ENCODE results near the gene MON2.
"Not testable (repeated sequence)": the region's sequence is repeated elsewhere in the genome, so short reads cannot be mapped to it uniquely, and the experiment has no call there.

The MON2 gene

DNA sequence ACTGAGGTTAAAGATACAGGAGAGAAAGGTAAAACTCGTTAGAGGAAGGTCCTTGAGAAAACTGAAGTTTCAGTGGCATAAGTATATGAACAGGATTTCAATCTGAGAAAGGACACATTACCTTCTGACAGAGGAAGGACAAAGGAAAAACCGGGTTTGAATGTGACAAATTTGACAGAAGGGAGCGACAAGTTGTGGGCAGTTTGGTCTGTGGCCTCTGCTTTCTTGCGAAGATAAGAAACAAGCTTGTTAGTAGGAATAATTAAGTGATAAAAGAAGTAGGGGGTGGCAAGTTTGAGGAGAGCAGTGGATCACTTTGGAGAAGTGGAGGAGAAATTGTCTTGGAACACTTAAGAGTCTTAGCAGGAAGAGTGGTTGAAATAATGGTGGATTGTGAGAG, 5.1 kb downstream of the MON2 start:
- no peak for DNase-seq

DNA sequence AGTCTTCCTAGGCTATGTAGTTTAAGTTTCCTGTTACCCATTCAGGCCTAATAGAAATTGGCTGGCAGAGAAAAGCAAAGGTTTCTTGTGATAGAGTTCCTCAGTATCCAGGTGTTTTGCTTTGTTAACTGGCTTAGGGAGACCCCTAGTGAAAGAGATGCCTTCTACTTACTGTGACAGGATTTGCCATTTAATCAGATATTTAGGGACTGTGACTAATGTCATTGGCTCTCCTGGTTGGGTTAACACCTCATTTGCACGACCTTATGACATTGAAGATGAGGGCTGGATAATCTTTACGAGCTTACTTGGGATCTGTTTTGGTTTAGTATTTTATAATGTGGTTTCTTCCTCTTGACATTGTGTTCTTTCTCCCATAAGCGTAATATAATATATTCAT, 5.8 kb downstream of the MON2 start:
- DNase-seq = peak; percentile 6

DNA sequence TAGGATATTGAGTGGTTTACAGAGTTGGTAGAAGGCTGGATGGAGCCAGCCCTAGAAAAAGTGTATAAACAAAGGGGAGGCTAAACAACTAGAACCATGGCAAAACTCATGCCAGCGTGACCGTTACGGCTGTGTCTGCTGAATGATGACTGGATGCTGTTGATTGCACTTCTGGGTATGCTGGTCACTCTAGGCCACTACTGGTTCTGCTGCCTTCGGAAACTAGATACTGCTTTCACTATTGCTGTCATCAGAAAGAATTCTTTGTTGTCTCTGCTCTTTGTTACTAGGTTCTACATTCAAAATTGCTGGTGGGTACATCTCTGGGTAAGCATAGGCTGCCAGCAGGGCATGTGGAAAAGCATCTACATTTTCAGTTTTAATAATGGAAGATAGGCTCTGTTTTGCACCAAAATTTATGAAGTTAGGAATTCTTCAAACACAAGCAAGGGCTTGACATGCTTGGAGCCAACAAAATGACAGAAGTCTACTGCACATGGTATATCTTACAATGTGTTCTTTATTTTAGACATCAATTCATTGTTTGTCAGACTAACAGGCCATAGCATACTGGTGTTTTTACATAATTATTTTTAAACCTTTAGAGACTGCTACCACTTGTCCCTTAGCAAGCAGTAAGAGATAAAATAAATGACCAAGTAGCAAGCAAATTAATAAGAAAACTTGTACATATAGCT, 15.4 kb downstream of the MON2 start:
- DNase-seq = no peak

DNA sequence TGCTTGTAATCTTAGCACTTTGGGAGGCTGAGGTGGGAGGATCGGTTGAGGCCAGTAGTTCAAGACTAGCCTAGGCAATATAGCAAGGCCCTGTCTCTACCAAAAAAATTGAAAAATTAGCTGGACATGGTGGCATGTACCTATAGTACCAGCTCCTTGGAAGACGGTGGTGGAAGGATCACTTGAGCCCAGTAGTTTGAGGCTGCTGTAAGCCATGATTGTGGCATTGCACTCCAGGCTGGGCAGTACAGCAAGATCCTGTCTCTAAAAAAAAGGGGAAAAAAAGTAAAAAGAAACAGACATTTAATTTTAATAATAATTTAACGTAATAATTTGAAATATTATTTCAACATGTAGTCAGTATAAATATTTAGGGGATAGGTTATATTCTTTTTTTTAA, 16.1 kb downstream of the MON2 start:
- DNase-seq = no peak

DNA sequence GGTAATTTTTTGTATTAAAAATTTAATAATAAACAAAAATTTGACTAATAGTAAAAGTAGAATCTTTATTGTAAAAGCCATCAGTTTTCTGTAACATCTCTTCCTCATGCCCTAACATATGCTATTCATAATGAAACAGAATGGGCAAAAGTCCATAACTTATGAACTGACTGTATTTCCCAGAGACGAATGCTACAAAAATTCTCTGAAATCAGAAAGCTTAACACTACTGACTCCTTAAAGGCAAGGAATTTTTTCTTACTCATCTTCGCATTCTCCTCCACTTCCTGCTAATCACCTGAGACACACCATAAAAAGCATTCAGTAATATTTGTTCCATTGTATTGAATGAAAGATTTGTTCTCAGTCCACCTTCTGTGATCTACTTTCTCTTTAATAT, 17.6 kb downstream of the MON2 start:
- no peak for DNase-seq

DNA sequence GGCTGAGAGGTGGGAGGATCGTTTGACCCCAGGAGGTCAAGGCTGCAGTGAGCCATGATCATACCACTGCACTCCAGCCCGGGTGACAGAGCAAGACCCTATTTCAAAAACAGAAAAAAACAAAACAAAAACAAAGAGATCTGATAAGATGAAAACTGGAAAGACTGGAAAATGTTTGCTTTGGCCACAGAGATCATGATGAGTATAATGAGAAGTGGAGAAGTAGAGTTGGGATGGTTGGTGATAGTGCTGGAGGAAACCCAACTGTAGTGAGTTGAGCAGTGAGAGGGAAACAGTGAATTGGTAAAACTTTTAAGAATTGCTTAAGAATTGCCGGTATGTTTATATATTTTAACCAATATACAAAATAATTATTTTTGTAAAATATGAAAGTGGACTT, 39.2 kb downstream of the MON2 start:
- DNase-seq = no peak

DNA sequence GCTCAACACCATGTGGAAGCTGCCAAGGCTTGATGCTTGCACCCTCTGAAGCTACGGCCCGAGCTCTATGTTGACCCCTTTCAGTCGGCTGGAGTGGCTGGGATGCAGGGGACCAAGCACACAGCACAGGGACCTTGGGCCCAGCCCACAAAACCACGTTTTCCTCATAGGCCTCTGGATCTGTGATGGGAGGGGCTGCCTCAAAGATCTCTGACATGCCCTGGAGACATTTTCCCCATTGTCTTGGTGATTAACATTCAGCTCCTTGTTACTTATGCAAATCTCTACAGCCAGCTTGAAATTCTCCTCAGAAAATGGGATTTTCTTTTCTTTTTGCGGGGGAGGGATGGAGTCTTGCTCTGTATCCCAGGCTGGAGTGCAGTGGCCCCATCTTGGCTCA, 46.3 kb downstream of the MON2 start:
- DNase-seq = no peak

DNA sequence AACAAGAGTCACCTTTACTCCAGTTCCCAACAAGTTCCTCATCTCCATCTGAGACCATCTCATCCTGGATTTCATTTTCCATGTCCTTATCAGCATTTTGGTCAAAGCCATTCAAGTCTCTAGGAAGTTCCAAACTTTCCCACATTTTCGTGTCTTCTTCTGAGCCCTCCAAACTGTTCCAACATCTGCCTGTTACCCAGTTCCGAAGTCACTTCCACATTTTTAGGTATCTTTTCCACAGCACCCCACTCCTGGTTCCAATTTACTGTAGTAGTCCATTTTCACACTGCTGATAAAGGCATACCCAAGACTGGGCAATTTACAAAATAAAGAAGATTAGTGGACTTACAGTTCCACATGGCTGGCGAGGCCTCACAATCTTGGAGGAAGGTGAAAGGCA, 47.5 kb downstream of the MON2 start:
- not testable (repeated sequence) for DNase-seq

DNA sequence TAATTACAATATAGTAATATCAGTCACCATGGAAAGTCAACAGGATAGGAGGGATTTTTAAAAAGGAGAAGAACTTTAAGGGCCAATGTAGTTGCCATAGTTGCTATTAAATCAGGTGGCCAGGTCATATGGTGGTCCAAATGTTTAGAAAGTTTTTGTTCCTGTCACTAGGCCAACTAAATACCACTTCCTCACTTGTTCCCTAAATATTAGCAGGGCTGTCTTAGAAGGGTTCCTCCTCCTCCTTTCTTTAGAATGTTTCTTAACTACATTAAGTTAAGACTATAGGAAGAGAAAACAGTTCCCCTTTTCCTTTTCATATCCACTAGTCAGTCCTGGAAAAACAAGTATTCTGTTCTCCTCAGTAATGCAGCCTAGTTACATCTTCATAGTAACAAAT, 50.3 kb downstream of the MON2 start:
- DNase-seq = no peak

DNA sequence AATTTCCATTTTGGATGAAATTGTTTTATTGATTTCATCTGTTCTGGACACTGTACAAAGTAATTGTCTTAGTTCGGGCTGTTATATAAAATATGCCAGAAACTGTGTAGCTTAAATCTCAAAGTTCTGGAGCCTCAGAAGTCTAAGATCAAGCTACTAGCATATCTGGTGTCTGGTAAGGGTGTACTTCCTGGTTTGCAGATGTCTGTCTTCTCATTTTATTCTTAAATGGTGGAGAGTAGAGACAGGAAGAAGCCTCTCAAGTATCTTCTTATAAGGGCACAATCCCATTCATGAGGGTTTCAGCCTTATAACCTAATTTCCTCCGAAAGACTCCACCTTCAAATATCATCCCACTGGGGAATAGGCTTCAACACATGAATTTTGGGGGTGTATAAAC, 51.3 kb downstream of the MON2 start:
- peak; percentile 8 for DNase-seq

DNA sequence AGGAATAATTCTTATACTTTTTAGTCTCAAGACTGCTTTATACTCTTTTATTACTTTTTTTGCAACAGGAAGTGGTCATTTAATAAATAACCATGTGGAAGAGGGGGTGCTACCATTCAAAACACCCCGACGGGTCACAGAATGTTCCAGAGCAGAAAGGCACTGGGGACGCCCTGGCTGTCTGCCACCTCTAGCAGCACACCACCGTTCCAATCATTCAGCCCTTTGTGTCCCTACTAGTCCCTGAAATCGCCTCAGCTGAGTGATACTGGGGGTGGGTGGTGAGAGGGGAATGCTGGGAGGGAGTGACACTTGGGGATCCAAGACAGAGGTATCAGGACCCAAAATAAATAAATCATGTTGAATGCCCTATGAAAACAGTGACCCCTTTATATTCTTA, 52.4 kb downstream of the MON2 start:
- DNase-seq = peak; percentile 82

DNA sequence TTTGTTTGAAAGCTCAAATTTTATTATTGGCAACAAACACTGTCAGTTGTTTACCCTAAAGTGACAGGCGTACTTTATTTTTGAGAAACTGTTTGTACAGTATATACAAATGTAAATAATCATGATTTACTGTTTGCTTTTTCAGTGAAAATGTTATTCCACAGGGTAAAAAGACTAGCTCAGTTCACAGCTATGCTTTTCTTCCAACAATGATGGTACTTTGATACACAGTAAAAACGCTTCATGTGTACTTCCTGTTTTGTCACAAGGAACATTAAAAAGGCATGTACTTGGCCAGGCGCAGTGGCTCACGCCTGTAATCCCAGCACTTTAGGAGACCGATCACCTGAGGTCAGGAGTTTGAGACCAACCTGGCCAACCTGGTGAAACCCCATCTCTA, 53.7 kb downstream of the MON2 start:
- DNase-seq = peak; percentile 57

DNA sequence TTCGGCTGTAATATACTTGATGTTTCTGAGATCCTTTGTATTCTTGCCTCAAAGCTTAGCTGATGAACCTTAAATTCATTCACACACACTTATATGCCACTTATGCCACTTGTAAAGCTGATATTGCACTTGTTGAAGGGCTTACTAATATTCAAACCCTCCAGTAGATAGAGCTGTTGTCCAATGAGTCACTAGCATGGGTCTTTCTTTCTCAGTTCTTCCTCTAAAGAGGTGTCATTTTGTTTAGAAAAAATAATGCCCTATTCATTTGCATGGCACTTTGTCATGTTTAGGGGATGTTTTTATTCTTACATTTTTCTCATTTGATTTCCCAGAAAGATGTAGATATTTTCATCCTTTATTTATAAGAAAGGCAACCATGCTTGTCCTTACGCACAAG, 56.4 kb downstream of the MON2 start:
- DNase-seq = peak; percentile 18

DNA sequence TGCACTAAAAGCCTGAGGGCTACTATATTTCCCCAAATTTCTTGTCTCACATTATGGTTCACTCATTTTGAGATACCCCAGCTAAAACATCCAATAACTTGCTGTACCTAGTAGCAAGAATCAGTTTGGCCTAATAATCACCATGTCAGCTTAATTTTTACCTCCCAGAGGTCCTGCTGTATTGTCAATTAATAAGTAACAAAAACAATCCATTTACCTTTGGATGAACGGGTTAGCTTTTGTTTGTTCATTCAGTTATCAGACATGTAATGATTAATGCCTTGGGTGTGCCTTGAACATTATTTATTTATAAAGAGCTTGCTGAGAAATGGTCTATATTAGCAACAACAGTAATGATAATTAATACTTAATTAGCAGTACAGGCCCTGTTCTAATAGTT, 57.0 kb downstream of the MON2 start:
- no peak for DNase-seq

DNA sequence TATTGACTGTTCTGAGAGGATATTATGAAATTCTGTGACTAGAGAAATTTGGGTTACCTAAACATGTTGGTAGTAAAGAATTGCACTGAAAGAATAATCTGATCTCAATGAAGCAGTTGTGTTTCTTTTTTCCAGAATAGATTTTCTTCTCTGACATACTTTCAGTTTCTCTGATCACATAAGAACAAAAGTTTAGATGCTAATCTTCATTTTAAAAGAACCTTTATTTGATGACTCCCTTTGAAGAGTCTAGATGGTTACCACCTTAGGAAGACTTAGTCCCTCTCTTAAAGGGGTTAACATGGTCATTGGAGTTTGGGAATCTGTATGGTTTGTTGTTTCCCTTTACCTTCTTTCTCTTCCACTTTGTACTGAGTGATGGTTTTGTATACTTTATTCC, 58.6 kb downstream of the MON2 start:
- DNase-seq = no peak

DNA sequence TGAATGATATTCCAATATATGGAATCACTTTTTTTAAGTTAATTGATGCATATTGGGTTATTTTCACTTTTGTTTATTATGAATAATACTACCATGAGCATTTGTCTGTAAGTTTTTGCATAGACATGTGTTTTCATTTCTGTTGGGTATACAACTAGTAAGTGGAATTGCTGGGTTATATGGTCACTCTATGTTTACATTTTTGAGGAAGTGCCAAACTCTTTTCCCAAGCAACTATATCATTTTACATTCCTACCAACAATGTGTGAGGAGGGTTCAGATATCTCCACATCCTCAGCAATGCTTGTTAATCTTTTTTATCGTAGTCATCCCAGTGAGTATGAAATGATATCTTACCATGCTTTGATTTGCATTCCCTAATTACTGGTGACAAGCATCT, 64.0 kb downstream of the MON2 start:
- no peak for DNase-seq

DNA sequence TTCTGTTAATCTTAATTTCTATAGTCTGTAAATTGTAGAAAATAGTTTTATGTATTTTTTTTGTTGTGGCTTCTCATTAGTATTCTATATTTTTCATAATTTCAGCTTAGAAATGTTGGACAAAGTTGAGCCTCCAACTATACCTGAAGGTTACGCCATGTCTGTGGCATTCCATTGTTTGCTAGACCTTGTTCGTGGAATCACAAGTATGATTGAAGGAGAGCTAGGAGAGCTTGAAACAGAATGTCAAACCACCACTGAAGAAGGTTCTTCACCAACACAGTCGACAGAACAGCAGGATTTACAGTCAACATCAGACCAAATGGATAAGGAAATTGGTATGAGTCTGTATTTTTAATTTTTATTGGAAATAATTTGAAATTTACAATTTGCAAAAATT, 65.7 kb downstream of the MON2 start:
- DNase-seq = no peak

DNA sequence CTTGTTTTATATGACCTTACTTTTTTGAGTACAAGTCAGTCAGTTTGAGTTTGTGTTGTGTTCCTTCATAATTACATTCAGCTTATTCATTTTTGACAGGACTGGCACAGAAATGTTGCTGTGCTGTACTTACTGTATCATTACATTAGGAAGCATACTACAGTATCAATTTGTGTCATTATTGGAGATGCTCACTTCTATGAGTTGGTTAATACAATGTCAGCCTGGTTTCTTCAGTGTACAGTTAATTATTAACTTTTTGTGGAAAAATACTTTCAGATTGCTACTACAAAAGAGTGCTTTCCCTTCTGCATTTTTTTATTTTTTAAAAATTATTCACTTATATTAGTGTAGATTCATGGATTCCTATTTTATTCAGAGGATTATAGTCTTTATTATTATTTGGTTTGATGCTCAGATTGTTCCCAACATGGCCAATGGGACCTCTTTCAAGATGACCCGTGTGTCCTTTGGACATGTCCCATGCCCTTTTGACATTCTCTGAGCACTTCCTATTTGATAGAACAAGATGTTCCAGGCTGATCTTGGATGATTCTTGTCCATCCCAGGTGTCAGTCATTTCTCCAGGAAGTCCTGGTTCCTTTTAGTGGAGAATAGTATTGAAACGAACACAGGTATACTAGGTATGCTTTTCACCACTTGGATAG, 66.6 kb downstream of the MON2 start:
- DNase-seq = no peak

DNA sequence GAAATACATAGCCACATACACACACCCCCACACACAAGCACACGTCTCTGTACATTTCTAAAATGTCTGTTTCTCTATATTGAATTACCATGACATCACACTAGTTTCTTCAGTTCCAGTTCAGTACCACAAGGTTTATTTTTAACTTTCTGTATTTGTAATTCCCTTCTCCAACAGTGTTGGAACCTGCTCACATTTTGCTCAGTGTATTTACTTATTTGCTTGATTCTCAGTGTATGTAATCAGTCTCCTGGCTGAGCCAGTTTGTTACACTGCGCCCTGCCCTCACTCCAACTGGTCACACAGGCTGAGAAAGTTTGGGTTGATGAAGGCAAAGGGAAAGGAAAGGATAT, 67.1 kb downstream of the MON2 start:
- no peak for DNase-seq

DNA sequence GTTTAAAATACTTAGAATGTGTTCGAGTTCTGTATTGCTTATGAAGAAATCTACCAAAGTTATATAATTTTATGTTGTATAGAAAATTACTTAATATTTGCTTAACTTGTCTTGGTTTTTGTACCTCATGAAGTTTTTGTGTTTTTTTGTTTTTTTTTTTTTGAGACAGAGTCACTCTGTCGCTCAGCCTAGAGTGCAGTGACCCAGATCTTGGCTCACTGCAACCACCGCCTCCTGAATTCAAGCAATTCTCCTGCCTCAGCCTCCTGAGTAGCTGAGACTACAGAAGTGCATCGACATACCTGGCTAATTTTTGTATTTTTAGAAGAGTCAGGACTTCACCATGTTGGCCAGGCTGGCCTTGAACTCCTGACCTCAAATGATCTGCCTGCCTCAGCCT, 69.9 kb downstream of the MON2 start:
- DNase-seq = no peak

DNA sequence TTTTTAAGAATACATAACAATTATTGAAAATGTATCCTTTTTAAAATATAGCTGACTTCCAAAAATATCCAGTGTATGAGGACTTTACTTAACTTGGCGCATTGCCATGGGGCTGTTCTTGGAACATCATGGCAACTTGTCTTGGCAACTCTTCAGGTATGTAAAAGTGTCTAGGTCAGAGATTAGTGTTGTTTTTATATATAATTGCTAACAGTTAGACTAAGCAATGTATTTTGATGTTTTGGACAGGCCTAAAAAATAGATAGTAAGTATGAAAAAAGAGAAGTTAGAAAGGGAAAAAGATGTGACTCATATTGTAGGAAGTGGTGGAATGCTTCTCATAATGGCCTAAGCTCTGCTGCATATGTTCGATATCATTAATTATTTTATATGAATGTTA, 70.9 kb downstream of the MON2 start:
- peak; percentile 28 for DNase-seq

DNA sequence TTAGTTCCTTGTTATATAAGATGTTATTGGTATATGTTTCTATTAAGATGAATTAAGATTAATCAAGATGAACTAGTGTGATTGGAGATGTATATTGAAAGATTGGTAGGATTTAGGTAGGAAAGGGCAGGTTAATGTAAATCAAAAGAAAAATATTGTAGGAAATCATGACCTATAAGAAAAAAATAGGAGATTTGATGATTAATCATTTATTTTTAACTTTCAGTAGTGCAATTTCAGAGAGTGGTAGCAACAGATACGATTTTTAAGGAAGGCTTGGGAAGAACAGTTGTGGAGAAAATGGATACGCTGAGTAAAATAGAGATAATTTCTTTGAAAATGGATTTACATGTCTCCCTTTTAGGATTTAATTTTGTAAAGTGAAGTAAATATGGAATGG, 73.7 kb downstream of the MON2 start:
- DNase-seq = no peak

DNA sequence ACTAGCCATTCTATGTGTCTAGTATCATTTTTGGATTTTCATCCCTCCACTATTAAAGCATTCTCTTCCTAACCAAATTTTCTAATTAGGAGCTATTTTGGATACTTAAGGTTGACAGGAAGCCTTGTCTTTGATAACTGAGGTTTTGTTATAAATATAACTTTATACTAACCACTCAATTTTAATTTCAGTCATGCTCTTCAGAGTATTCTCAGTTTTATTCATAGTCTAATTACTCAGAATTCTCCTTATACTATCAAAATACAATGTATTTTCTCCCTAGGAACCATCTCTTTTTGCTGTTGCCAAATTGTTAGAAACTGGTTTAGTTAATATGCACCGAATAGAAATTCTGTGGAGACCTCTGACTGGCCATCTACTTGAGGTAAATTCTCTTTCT, 76.2 kb downstream of the MON2 start:
- DNase-seq = no peak

DNA sequence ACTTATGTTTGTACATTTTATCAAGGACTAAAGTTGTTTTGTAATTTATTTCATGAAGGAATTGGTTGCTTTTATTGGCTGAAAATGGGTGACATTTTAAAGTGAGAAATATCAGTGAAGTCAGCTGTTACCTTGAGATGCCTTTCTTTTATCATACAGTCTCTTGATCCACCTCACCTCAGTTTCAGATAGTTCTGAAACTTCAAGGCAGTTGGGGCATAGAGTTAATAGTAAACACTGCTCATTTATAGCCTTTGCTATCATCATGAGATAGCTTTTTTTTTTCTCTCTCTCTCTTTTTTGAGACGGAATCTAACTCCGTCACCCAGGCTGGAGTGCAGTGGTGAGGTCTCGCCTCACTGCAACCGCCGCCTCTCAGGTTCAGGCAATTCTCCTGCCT, 76.7 kb downstream of the MON2 start:
- DNase-seq = no peak

DNA sequence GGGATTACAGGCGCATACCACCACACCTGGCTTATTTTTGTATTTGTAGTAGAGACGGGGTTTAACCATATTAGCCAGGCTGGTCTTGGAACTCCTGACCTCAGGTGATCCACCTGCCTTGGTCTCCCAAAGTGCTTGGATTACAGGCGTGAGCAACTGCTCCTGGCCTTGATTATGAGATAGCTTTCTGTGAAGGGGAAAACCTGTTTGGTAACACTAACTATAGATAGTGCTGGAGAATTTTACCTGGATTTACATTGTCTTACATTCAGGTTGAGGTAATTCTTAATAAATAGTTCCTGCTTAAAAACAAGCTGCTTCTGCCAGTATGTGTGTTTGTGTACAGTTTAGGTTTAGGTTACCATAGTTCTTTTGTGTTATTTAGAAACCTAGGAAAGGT, 77.1 kb downstream of the MON2 start:
- DNase-seq = no peak

All from NCI-H69 (cell line).